Tongue (tissue), 2 donors: ENCODE measurements around the gene QSOX2. TPM values are rescaled to one million over a fixed set of nuclear protein-coding genes. Genes with fewer than 3 reads are reported as not detected.

Experiments
- DNase-seq: peaks from one replicate; pipeline ENCODE4 v3.0.0-alpha.2; 2015
- total RNA-seq: library from RNA; depleted of rRNA; stranded (reverse); fragments of >200 nt; gene quantifications from one replicate; pipeline ENCODE4 v1.2.3, GENCODE V29; 2014

QSOX2 gene
- total RNA-seq, 1 donor from 2014 or later: 9.0 TPM

- no peak for DNase-seq
Observed at GRCh38 chr9:136265561-136266355, 20.1 kb upstream of the QSOX2 start.

GRCh38 chr9:136264441-136265405 lies 19.1 kb upstream of the QSOX2 start:
- DNase-seq: no peak

GRCh38 chr9:136264031-136264430 lies 18.4 kb upstream of the QSOX2 start:
- no peak for DNase-seq

- DNase-seq: no peak
Observed at GRCh38 chr9:136262671-136263178, 17.1 kb upstream of the QSOX2 start.

GRCh38 chr9:136261686-136262430 lies 16.2 kb upstream of the QSOX2 start:
- no peak for DNase-seq

- DNase-seq: no peak
Observed at GRCh38 chr9:136260936-136261472, 15.4 kb upstream of the QSOX2 start.

- no peak for DNase-seq
Observed at GRCh38 chr9:136260521-136260920, 14.9 kb upstream of the QSOX2 start.

GRCh38 chr9:136259836-136260235 lies 14.2 kb upstream of the QSOX2 start:
- DNase-seq: no peak

GRCh38 chr9:136259517-136259813 lies 13.9 kb upstream of the QSOX2 start:
- no peak for DNase-seq

- no peak for DNase-seq
Observed at GRCh38 chr9:136258786-136259516, 13.3 kb upstream of the QSOX2 start.

GRCh38 chr9:136258299-136258625 lies 12.7 kb upstream of the QSOX2 start:
- DNase-seq: no peak

- DNase-seq: no peak
Observed at GRCh38 chr9:136257381-136258298, 12.0 kb upstream of the QSOX2 start.

GRCh38 chr9:136255896-136256890 lies 10.6 kb upstream of the QSOX2 start:
- DNase-seq: no peak

- DNase-seq: no peak
Observed at GRCh38 chr9:136255166-136255538, 9.5 kb upstream of the QSOX2 start.

- DNase-seq: no peak
Observed at GRCh38 chr9:136254381-136255165, 9.0 kb upstream of the QSOX2 start.

- DNase-seq: no peak
Observed at GRCh38 chr9:136253246-136254130, 7.9 kb upstream of the QSOX2 start.

- DNase-seq: no peak
Observed at GRCh38 chr9:136252846-136253245, 7.2 kb upstream of the QSOX2 start.
